Nephron (organoid): ENCODE measurements around the gene ASCL4.

Experiments used
- H3K27ac Mint-ChIP-seq, 3 experiments: 2 replicates each; pipeline ENCODE4 v1.8.0; 2020; ENCODE audit warnings: mixed read lengths in 3 of 3, mild to moderate bottlenecking in 2 of 3, moderate library complexity in 1 of 3
- H3K27me3 Mint-ChIP-seq: 2 replicates; pipeline ENCODE4 v1.8.0; 2021; ENCODE audit warnings: low read depth, mild to moderate bottlenecking, moderate library complexity, mixed read lengths
- H3K36me3 Mint-ChIP-seq: 2 replicates; pipeline ENCODE4 v1.8.0; 2020; ENCODE audit warnings: low read depth, mixed read lengths
- H3K4me1 Mint-ChIP-seq: 2 replicates; pipeline ENCODE4 v1.8.0; 2020; ENCODE audit warnings: mixed read lengths
- H3K4me3 Mint-ChIP-seq, 3 experiments: 2 replicates each; pipeline ENCODE4 v1.8.0; 2020; ENCODE audit warnings: mild to moderate bottlenecking in 3 of 3, mixed read lengths in 3 of 3, moderate library complexity in 2 of 3
- H3K9me3 Mint-ChIP-seq: 2 replicates; pipeline ENCODE4 v1.8.0; 2020; ENCODE audit warnings: mixed read lengths
- CTCF ChIP-seq, 3 experiments: fragments of 200-600 bp; sonication (generic); IDR thresholded peaks; one replicate each; pipeline ENCODE4 v1.5.0; 2021; ENCODE audit warnings: antibody characterized with exemption in 3 of 3; ENCODE audit not compliant: unreplicated experiment in 3 of 3

The ASCL4 gene

GRCh38 chr12:107805488-107806180, 31.1 kb downstream of the ASCL4 start:
- Mint-ChIP-seq H3K36me3 (no peaks in the 10 kb centered on the region), H3K4me1 (no peaks in the 10 kb centered on the region), H3K9me3 (no peaks in the 10 kb centered on the region), H3K27ac (no peak overlapping the region), H3K4me3 (no peak overlapping the region), H3K27me3 (peaks cover 16% of the 10 kb centered on the region)
- no peak for TF ChIP-seq CTCF (IDR thresholded peaks at IDR 0.05; ENCODE audit: unreplicated experiment in 3 of 3)

GRCh38 chr12:107807471-107808150, 33.1 kb downstream of the ASCL4 start:
- H3K9me3 Mint-ChIP-seq, result no peaks in the 10 kb centered on the region
- no peak overlapping the region for H3K27ac Mint-ChIP-seq
- H3K4me1 Mint-ChIP-seq, result no peaks in the 10 kb centered on the region
- no peak for TF ChIP-seq CTCF (IDR thresholded peaks at IDR 0.05; ENCODE audit: unreplicated experiment in 3 of 3)
- no peak overlapping the region for H3K4me3 Mint-ChIP-seq
- H3K27me3 Mint-ChIP-seq, result peaks cover 5% of the 10 kb centered on the region
- H3K36me3 Mint-ChIP-seq, result no peaks in the 10 kb centered on the region

GRCh38 chr12:107817250-107817649, 42.7 kb downstream of the ASCL4 start:
- peaks cover 9% of the 10 kb centered on the region for H3K27me3 Mint-ChIP-seq

DNA sequence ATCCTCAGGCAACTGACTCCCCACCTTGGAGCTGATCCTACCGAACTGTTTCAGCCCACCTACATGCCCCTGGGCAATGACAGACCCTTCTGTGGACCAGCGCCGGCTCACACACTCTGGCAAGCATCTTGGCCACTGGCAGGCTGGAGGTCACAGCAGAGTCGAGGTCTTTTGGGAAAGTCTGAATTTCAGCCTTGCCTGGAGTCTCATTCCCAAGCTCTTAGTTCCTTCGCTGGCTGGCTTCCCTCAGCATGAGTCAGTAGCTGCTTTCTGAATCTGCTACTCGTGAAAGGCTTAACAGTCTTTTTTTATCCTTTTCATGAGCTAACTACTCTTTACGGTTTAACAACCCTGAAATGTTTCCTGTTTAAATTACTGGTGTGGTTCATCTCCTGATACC, 44.5 kb downstream of the ASCL4 start:
- Mint-ChIP-seq H3K9me3 (peaks cover 9% of the 10 kb centered on the region), H3K27me3 (peaks cover 21% of the 10 kb centered on the region), H3K27ac (no peak overlapping the region), H3K4me3 (no peak overlapping the region), H3K4me1 (no peaks in the 10 kb centered on the region), H3K36me3 (no peaks in the 10 kb centered on the region)
- no peak for TF ChIP-seq CTCF (IDR thresholded peaks at IDR 0.05; ENCODE audit: unreplicated experiment in 3 of 3)

More at GRCh38 chr12:107817250-107817649, 42.7 kb downstream of the ASCL4 start:
- no peaks in the 10 kb centered on the region for H3K4me1 Mint-ChIP-seq
- no peaks in the 10 kb centered on the region for H3K36me3 Mint-ChIP-seq
- H3K9me3 Mint-ChIP-seq, result peaks cover 5% of the 10 kb centered on the region
- no peak overlapping the region for H3K27ac Mint-ChIP-seq
- no peak for TF ChIP-seq CTCF (IDR thresholded peaks at IDR 0.05; ENCODE audit: unreplicated experiment in 3 of 3)
- H3K4me3 Mint-ChIP-seq, result no peak overlapping the region

DNA sequence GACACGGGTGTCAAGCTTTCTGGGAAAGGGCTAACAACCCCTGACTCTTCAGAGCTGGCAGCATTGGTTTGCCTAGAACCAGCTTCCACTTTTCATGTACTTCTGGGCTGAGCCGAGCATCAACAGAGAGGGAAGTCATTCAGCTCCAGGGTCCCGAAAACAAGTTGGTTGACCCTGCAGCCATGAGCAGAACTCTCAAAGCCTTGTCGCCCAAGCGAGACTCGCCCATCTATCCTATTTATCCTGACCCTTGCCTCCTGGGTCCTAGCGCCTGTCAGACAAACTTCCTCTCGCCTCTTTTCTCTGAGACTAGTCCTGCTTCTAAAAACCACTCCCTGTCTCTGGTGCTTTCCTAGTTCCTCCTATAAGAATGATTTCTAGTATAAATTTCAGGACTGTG, 47.9 kb downstream of the ASCL4 start:
- Mint-ChIP-seq H3K4me3 (no peak overlapping the region), H3K4me1 (no peaks in the 10 kb centered on the region), H3K27me3 (peaks cover 17% of the 10 kb centered on the region), H3K9me3 (peaks cover 43% of the 10 kb centered on the region), H3K27ac (no peak overlapping the region), H3K36me3 (no peaks in the 10 kb centered on the region)
- TF ChIP-seq CTCF (IDR thresholded peaks at IDR 0.05; ENCODE audit: unreplicated experiment in 3 of 3), result no peak
